Esophagus muscularis mucosa (tissue), 4 donors: ENCODE data around the gene KLKB1. TPM values are rescaled to one million over a fixed set of nuclear protein-coding genes. Genes with fewer than 3 reads are reported as not detected.

Experiments used
- DNase-seq: peaks from one replicate; pipeline ENCODE4 v3.0.0-alpha.2; 2017; ENCODE audit errors: extremely low spot score
- H3K27ac ChIP-seq, 4 donors: fragments of 200-600 bp; sonication (generic); replicated peaks in 1 of 4; 1 replicate in 3 of 4; 2 replicates in 1 of 4; pipeline ENCODE4 v1.5.1; 2016 to 2019; ENCODE audit warnings: mild to moderate bottlenecking in 1 of 4
- H3K27me3 ChIP-seq, 4 donors: fragments of 200-600 bp; sonication (generic); one replicate each; pipeline versions ENCODE4 v1.5.1 to v1.6.0; 2016 to 2019
- H3K36me3 ChIP-seq, 4 donors: fragments of 200-600 bp; sonication (generic); one replicate each; pipeline ENCODE4 v1.5.1; 2016 to 2019
- H3K4me1 ChIP-seq, 4 donors: fragments of 200-600 bp; sonication (generic); one replicate each; pipeline ENCODE4 v1.5.1; 2016 to 2019
- H3K4me3 ChIP-seq, 4 donors: fragments of 200-600 bp; sonication (generic); 1 replicate in 2 of 4; 2 replicates in 2 of 4; pipeline ENCODE4 v1.5.1; 2016 to 2019; ENCODE audit warnings: mild to moderate bottlenecking in 4 of 4, moderate library complexity in 1 of 4
- H3K9me3 ChIP-seq, 4 donors: fragments of 200-600 bp; sonication (generic); 1 replicate in 3 of 4; 2 replicates in 1 of 4; pipeline ENCODE4 v1.5.1; 2016 to 2019
- CTCF ChIP-seq, 3 experiments: fragments of 200-600 bp in 2 of 3; fragments of 450-650 bp in 1 of 3; sonication (generic) in 2 of 3; IDR thresholded peaks; one replicate each; pipeline ENCODE4 v1.5.1; 2017 to 2019; ENCODE audit warnings: antibody characterized with exemption in 3 of 3, mild to moderate bottlenecking in 2 of 3, moderate library complexity in 1 of 3
- EP300 ChIP-seq: sonication (generic); formaldehyde crosslinking; IDR thresholded peaks from one replicate; pipeline ENCODE4 v1.6.1; 2017; ENCODE audit warnings: antibody characterized with exemption
- POLR2A ChIP-seq: fragments of 450-650 bp; IDR thresholded peaks from one replicate; pipeline ENCODE4 v1.6.1; 2017; ENCODE audit warnings: antibody characterized with exemption, moderate library complexity, mild to moderate bottlenecking, low read depth
- POLR2AphosphoS5 ChIP-seq, 2 donors: sonication (generic); formaldehyde crosslinking; IDR thresholded peaks; one replicate each; pipeline ENCODE4 v1.6.1; 2017; ENCODE audit warnings: antibody characterized with exemption in 2 of 2
- WGBS: methylation state at CpG from one replicate; pipeline ENCODE4 v1.1.5; 2018; 5-methylcytosine and 5-hydroxymethylcytosine counted together
- intact Hi-C: fragments of 100-400 bp; cut with DNase I; formaldehyde crosslinking; loops from one replicate; pipeline ENCODE4 v1.15.1; 2023
- total RNA-seq, 4 donors: library from RNA; depleted of rRNA; stranded (reverse); fragments of >200 nt; gene quantifications; one replicate each; pipeline versions ENCODE4 v1.1.0 to v1.2.1, GENCODE V29; 2016

KLKB1 gene
- total RNA-seq, 4 donors from 2014 or later = 0.45 to 2.0 (median 0.83) TPM

GRCh38 chr4:186304866-186305505 is 77.7 kb downstream of the KLKB1 start:
- DNase-seq = no peak
- TF ChIP-seq EP300 (no peak), POLR2AphosphoS5 (IDR thresholded peaks at IDR 0.05) (no peak), CTCF (IDR thresholded peaks at IDR 0.05) (no peak), POLR2A (no peak)
- Histone ChIP-seq H3K4me3 (no peak overlapping the region), H3K36me3 (no peaks in the 10 kb centered on the region), H3K9me3 (no peaks in the 10 kb centered on the region), H3K4me1 (peaks cover 0 to 10% (median 9%) of the 10 kb centered on the region in 4 donors), H3K27me3 (peaks cover 0 to 4% (median 0%) of the 10 kb centered on the region in 4 donors), H3K27ac (no peak overlapping the region)
- 32% methylated on average over 13 of the region's 13 CpGs for WGBS
- intact Hi-C loops = no loop called here

DNA sequence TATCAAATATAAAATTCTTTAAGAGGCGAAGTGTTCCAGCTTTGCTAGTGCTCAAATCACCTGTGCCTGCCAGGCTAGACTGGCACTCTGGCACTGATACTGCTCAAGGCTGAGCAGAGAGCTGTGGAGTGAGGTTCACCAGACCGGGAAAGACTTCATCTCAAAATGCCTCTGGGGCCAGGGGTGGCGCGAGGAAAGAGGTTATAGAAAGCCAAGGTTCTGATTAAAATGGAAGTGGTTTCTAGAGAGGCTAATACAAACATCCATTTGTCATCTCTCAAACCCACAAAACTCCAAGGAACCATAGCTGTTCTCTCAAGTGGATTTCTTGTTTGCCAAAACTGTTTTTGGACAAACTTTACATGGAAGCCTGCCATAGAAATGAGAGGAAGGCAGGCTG is 80.2 kb downstream of the KLKB1 start:
- Histone ChIP-seq H3K4me1 (peaks cover 0 to 10% (median 9%) of the 10 kb centered on the region in 4 donors), H3K27ac (no peak overlapping the region), H3K36me3 (no peaks in the 10 kb centered on the region), H3K4me3 (no peak overlapping the region), H3K27me3 (peaks cover 0 to 5% (median 0%) of the 10 kb centered on the region in 4 donors), H3K9me3 (no peaks in the 10 kb centered on the region)
- DNase-seq = no peak
- no peak for TF ChIP-seq CTCF (IDR thresholded peaks at IDR 0.05)
- 33% methylated on average over 4 of the region's 4 CpGs for WGBS
- intact Hi-C loops = no loop called here

GRCh38 chr4:186307916-186308315 is 80.6 kb downstream of the KLKB1 start:
- no peaks in the 10 kb centered on the region for H3K36me3 ChIP-seq
- peaks cover 0 to 9% (median 0%) of the 10 kb centered on the region in 4 donors for H3K27me3 ChIP-seq
- no peak overlapping the region for H3K4me3 ChIP-seq
- DNase-seq = no peak
- peaks cover 0 to 10% (median 9%) of the 10 kb centered on the region in 4 donors for H3K4me1 ChIP-seq
- H3K9me3 ChIP-seq = no peaks in the 10 kb centered on the region
- no peak overlapping the region for H3K27ac ChIP-seq
- 54% methylated on average over 3 of the region's 3 CpGs for WGBS
- no peak for TF ChIP-seq POLR2A
- TF ChIP-seq POLR2AphosphoS5 (IDR thresholded peaks at IDR 0.05) = no peak
- no peak for TF ChIP-seq EP300
- no peak for TF ChIP-seq CTCF (IDR thresholded peaks at IDR 0.05)
- intact Hi-C loops = no loop called here

Other genes with a start within 250 kb of the KLKB1 start
- 1 to 10 TPM; 2.5 to 7.0 (median 4.0) TPM for gene TLR3, start 158.4 kb upstream of the KLKB1 start, total RNA-seq
- 10 to 100 TPM; 19.5 to 38.8 (median 33.6) TPM for gene FAM149A, start 122.8 kb upstream of the KLKB1 start, total RNA-seq
- gene CYP4V2, start 35.9 kb upstream of the KLKB1 start, total RNA-seq = 10 to 100 TPM; 27.5 to 43.1 (median 35.5) TPM
- not detected for gene F11, start 38.7 kb downstream of the KLKB1 start, total RNA-seq